A549 (cell line): Measurements from ENCODE around the gene TMEM184C. TPM values are rescaled to one million over a fixed set of nuclear protein-coding genes. Genes with fewer than 3 reads are reported as not detected.

ENCODE experiments used
- ATAC-seq, 2 experiments: fragments of 200-7000 bp in 1 of 2; fragments of >200 bp in 1 of 2; cut with Nextera tagmentation in 1 of 2; cut with Tn5 transposase in 1 of 2; 3 replicates each; pipeline versions ENCODE4 v1.8.0 to v1.9.1; 2018 to 2020; ENCODE audit warnings: mild to moderate bottlenecking in 1 of 2, moderate library complexity in 1 of 2
- CTCF ChIA-PET: fragments of 300-600 bp; sonication (Branson Sonifier 250); formaldehyde crosslinking; extraction: SDS; loops from one replicate; lab custom pipeline; 2021; ENCODE audit warnings: antibody characterized with exemption, inconsistent platforms; lab: Yijun Ruan, JAX
- POLR2A ChIA-PET: fragments of 350-600 bp; formaldehyde crosslinking; extraction: SDS; loops from one replicate; lab custom pipeline; 2021; ENCODE audit warnings: antibody characterized with exemption, inconsistent platforms; lab: Yijun Ruan, JAX
- DNase-seq, 2 experiments: peaks; one replicate each; pipeline versions ENCODE4 v3.0.0 to v3.0.0-alpha.2; 2011 to 2016; ENCODE audit warnings: low read depth in 1 of 2, low spot score in 1 of 2
- FAIRE-seq: peaks from 2 replicates; lab custom pipeline; 2011; peaks lifted over from hg19 to GRCh38; lab: Jason Lieb, UNC
- H3K27ac ChIP-seq, 2 experiments: fragments of >200 bp; sonication (Bioruptor Twin); formaldehyde crosslinking; 3 replicates each; pipeline ENCODE4 v1.5.1; 2016 to 2017
- H3K4me1 ChIP-seq: fragments of >200 bp; sonication (Bioruptor Twin); formaldehyde crosslinking; 3 replicates; pipeline ENCODE4 v1.6.1; 2016
- H3K4me2 ChIP-seq: fragments of >200 bp; sonication (Bioruptor Twin); formaldehyde crosslinking; 3 replicates; pipeline ENCODE4 v1.6.1; 2016
- H3K4me3 ChIP-seq: fragments of >200 bp; sonication (Bioruptor Twin); formaldehyde crosslinking; 3 replicates; pipeline ENCODE4 v1.5.1; 2016
- H3K9me3 ChIP-seq: fragments of >200 bp; sonication (Bioruptor Twin); formaldehyde crosslinking; 3 replicates; pipeline ENCODE4 v1.6.1; 2016
- E2F6 ChIP-seq: IDR thresholded peaks from 2 replicates; pipeline ENCODE4 v1.6.1; 2012; ENCODE audit warnings: low read depth, borderline replicate concordance
- ESRRA ChIP-seq: fragments of 150-350 bp; IDR thresholded peaks from 2 replicates; pipeline ENCODE4 v1.6.1; 2014; ENCODE audit warnings: mild to moderate bottlenecking, low read length, borderline replicate concordance
- FOXS1 ChIP-seq: fragments of 250-450 bp; sonication (Bioruptor Pico); IDR thresholded peaks from 2 replicates; pipeline ENCODE4 v1.5.0; 2020; ENCODE audit warnings: mild to moderate bottlenecking, moderate library complexity
- HES2 ChIP-seq: fragments of >200 bp; sonication (Bioruptor Twin); formaldehyde crosslinking; IDR thresholded peaks from 2 replicates; pipeline ENCODE4 v1.6.1; 2016
- HMGXB4 ChIP-seq: fragments of 250-450 bp; sonication (Bioruptor Pico); IDR thresholded peaks from 2 replicates; pipeline ENCODE4 v1.5.0; 2021; ENCODE audit warnings: mild to moderate bottlenecking, moderate library complexity, borderline replicate concordance
- HOXB5 ChIP-seq: fragments of 250-450 bp; sonication (Bioruptor Pico); IDR thresholded peaks from 2 replicates; pipeline ENCODE4 v1.5.0; 2020; ENCODE audit warnings: mild to moderate bottlenecking, moderate library complexity
- JUNB ChIP-seq: fragments of >200 bp; sonication (Bioruptor Twin); formaldehyde crosslinking; IDR thresholded peaks from 2 replicates; pipeline ENCODE4 v1.6.1; 2016
- MAFK ChIP-seq: fragments of 450-650 bp; IDR thresholded peaks from 2 replicates; pipeline ENCODE4 v1.6.1; 2014; ENCODE audit not compliant: partially characterized antibody
- MAZ ChIP-seq: fragments of 150-350 bp; IDR thresholded peaks from 2 replicates; pipeline ENCODE4 v1.6.1; 2014; ENCODE audit warnings: antibody characterized with exemption, low read depth, low read length, borderline replicate concordance
- NPAS2 ChIP-seq: fragments of 250-450 bp; sonication (Bioruptor Pico); IDR thresholded peaks from 2 replicates; pipeline ENCODE4 v1.8.0; 2022; ENCODE audit warnings: mild to moderate bottlenecking, moderate library complexity, borderline replicate concordance
- NR3C1 ChIP-seq: fragments of >200 bp; sonication (Bioruptor Twin); formaldehyde crosslinking; IDR thresholded peaks from 3 replicates; pipeline ENCODE4 v1.6.1; 2017
- POLR2A ChIP-seq: IDR thresholded peaks from 2 replicates; pipeline ENCODE4 v1.6.1; 2012; ENCODE audit warnings: mild to moderate bottlenecking, low read length
- RARB ChIP-seq: fragments of 250-450 bp; sonication (Bioruptor Pico); IDR thresholded peaks from 2 replicates; pipeline ENCODE4 v1.8.0; 2021; ENCODE audit warnings: mild to moderate bottlenecking, moderate library complexity
- SREBF2 ChIP-seq: fragments of 450-650 bp; IDR thresholded peaks from 2 replicates; pipeline ENCODE4 v1.6.1; 2014; ENCODE audit warnings: mild to moderate bottlenecking, moderate library complexity
- TFCP2L1 ChIP-seq: fragments of 250-450 bp; sonication (Bioruptor Pico); IDR thresholded peaks from 2 replicates; pipeline ENCODE4 v1.5.0; 2021; ENCODE audit warnings: mild to moderate bottlenecking
- TP53 ChIP-seq: fragments of 250-450 bp; sonication (Bioruptor Pico); IDR thresholded peaks from 2 replicates; pipeline ENCODE4 v1.5.0; 2021; ENCODE audit warnings: mild to moderate bottlenecking, moderate library complexity
- WGBS: methylation state at CpG from one replicate; pipeline ENCODE4 v1.1.6; 2017; ENCODE audit errors: missing lambda C conversion rate; 5-methylcytosine and 5-hydroxymethylcytosine counted together
- polyA plus RNA-seq, 4 experiments: library from polyadenylated mRNA; depleted of rRNA in 3 of 4; stranded (reverse); fragments of >200 nt; fragmentation: RNase III in 1 of 4; extraction: RNeasy Plus Mini Kit Qiagen cat#74134 plus additional on column Dnase treatment in 1 of 4; gene quantifications; 2 replicates in 3 of 4; 3 replicates in 1 of 4; pipeline ENCODE4 v1.2.3, GENCODE V29; 2011 to 2017

Gene TMEM184C
- polyA plus RNA-seq, 2 of the 4 experiments (the other 2 are of a cell fraction) = 17.6 to 25.2 TPM

- TF ChIP-seq HES2 (no peak), JUNB (no peak), TFCP2L1 (CRISPR knock-in tag) (no peak), RARB (no peak), NR3C1 (no peak), HMGXB4 (CRISPR knock-in tag) (no peak), SREBF2 (no peak), MAFK (no peak), E2F6 (no peak), HOXB5 (CRISPR knock-in tag) (no peak), NPAS2 (no peak), TP53 (CRISPR knock-in tag) (no peak), FOXS1 (CRISPR knock-in tag) (no peak), MAZ (no peak), POLR2A (no peak), ESRRA (no peak)
- DNase-seq (no peak), ATAC-seq (no peak), FAIRE-seq (no peak)
- H3K4me3 ChIP-seq = no peak overlapping the region
- POLR2A ChIA-PET = no interaction called here
- peaks cover 4% of the 10 kb centered on the region; the same call in 1 of the 3 replicates for H3K4me1 ChIP-seq
- H3K9me3 ChIP-seq = no peaks in the 10 kb centered on the region
- 62% methylated on average over 1 of the region's 1 CpG for WGBS
- CTCF ChIA-PET = interaction anchor here (1.7 kb wide), 1 partner anchor 149 kb away, joined by 7 read pairs; no protein-coding TSS in a partner anchor
- no peak overlapping the region for H3K4me2 ChIP-seq
- no peak overlapping the region for H3K27ac ChIP-seq
These were observed 100.7 kb downstream of the TMEM184C start for GRCh38 chr4:147717878-147718277.

Other genes starting within 250 kb of the TMEM184C start
- gene EDNRA, start 136.3 kb upstream of the TMEM184C start, polyA plus RNA-seq (2011; rRNA removed) = 0.37 and 0.40 TPM in 2 replicates
- 0.09 to 0.17 TPM (median 0.16 TPM) in 3 replicates for gene EDNRA, start 136.3 kb upstream of the TMEM184C start, polyA plus RNA-seq (2017; fragmentation: RNase III; extraction: RNeasy Plus Mini Kit Qiagen cat#74134 plus additional on column Dnase treatment)
- 6.1 and 6.3 TPM in 2 replicates for gene PRMT9, start 66.8 kb downstream of the TMEM184C start, polyA plus RNA-seq (2011; rRNA removed)
- 2.8 to 3.0 TPM (median 3.0 TPM) in 3 replicates for gene PRMT9, start 66.8 kb downstream of the TMEM184C start, polyA plus RNA-seq (2017; fragmentation: RNase III; extraction: RNeasy Plus Mini Kit Qiagen cat#74134 plus additional on column Dnase treatment)
- gene ARHGAP10, start 114.7 kb downstream of the TMEM184C start, polyA plus RNA-seq (2011; rRNA removed) = 6.0 and 7.2 TPM in 2 replicates
- gene ARHGAP10, start 114.7 kb downstream of the TMEM184C start, polyA plus RNA-seq (2017; fragmentation: RNase III; extraction: RNeasy Plus Mini Kit Qiagen cat#74134 plus additional on column Dnase treatment) = 7.0 to 8.1 TPM (median 7.5 TPM) in 3 replicates